ENCODE measurements around the gene ANKRD40CL. TPM values are rescaled to one million over a fixed set of nuclear protein-coding genes. Genes with fewer than 3 reads are reported as not detected.

Gene ANKRD40CL
- polyA plus RNA-seq, 1 of the 3 experiments (the other 2 are of a cell fraction) = not detected

DNA sequence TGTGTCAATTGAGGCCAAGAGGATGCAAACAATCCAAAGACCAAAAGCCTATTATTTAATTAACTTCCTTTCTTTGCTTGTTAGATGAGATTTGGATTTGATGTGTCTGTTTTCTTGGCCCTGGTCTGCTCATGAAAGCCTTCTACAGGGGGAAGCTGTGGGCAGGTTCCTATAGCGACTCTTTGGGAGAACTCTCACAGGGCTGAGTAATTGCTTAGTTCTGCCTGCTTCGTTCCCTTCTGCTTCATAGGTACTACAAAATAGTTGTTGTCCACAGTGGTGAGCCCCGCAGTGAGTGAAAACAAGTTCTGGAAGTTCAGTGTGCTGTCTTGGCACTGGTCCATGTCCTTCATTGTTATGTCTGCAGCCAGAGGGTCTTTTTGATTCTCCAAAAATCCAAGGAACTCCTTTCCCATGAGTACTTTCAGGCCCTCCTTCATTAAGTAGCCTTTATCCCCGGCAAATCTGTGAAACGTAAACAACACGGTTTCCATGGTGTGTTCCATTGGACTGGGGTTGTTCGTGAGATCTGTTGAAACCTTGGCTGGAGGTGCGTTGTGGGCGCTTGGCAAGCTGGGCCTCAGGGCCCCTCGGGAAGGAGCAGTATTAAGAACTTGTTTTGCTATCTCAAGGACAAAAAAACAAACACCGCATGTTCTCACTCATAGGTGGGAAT is 30.0 kb upstream of the ANKRD40CL start:
- H3K4me3 ChIP-seq (ENCODE audit: low read depth in 2 of 2, low read length in 1 of 2) = no peak overlapping the region
- ChIA-PET CTCF (interaction anchor here (0.6 to 8.9 kb wide), 7 partner anchors 13 to 318 kb away, joined by 3 to 95 read pairs (median 5); partner anchors contain the start of gene RSAD1), POLR2A (no interaction called here)
- H3K27ac ChIP-seq (ENCODE audit: low read depth in 2 of 2, low read length in 1 of 2) = no peak overlapping the region
- H3K4me2 ChIP-seq = no peak overlapping the region
- peaks cover 0 to 7% of the 10 kb centered on the region in 2 experiments; a peak in 1 of 4 replicates for H3K4me1 ChIP-seq (ENCODE audit: control insufficient read depth in 1 of 2, insufficient read depth in 2 of 2, low read depth in 1 of 2, low read length in 1 of 2)
- no peak overlapping the region for H2AFZ ChIP-seq (ENCODE audit: low read depth)
- no peaks in the 10 kb centered on the region for H3K36me3 ChIP-seq (replicated peaks in 1 of 2; ENCODE audit: control insufficient read depth in 1 of 2, insufficient read depth in 2 of 2, low read length in 1 of 2)
- TF ChIP-seq CHD2 (IDR thresholded peaks at IDR 0.05; ENCODE audit: low read length, partially characterized antibody) (no peak), TEAD4 (IDR thresholded peaks at IDR 0.05; ENCODE audit: borderline replicate concordance, insufficient read depth) (no peak), FOXM1 (IDR thresholded peaks at IDR 0.05; ENCODE audit: low read depth) (no peak), TCF12 (IDR thresholded peaks at IDR 0.05) (no peak), GABPA (IDR thresholded peaks at IDR 0.05; ENCODE audit: low read depth) (no peak), NFIC (IDR thresholded peaks at IDR 0.05; ENCODE audit: borderline replicate concordance) (no peak), FOSL2 (IDR thresholded peaks at IDR 0.05; ENCODE audit: borderline replicate concordance, low read depth) (no peak), RCOR1 (IDR thresholded peaks at IDR 0.05; ENCODE audit: low read length) (no peak), RFX5 (IDR thresholded peaks at IDR 0.05; ENCODE audit: low read length) (no peak)
- TF ChIP-seq, protein P1, sequence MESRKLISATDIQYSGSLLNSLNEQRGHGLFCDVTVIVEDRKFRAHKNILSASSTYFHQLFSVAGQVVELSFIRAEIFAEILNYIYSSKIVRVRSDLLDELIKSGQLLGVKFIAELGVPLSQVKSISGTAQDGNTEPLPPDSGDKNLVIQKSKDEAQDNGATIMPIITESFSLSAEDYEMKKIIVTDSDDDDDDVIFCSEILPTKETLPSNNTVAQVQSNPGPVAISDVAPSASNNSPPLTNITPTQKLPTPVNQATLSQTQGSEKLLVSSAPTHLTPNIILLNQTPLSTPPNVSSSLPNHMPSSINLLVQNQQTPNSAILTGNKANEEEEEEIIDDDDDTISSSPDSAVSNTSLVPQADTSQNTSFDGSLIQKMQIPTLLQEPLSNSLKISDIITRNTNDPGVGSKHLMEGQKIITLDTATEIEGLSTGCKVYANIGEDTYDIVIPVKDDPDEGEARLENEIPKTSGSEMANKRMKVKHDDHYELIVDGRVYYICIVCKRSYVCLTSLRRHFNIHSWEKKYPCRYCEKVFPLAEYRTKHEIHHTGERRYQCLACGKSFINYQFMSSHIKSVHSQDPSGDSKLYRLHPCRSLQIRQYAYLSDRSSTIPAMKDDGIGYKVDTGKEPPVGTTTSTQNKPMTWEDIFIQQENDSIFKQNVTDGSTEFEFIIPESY (IDR thresholded peaks at IDR 0.05; ENCODE audit: borderline replicate concordance, low read depth) = no peak
- TF ChIP-seq, protein P2, sequence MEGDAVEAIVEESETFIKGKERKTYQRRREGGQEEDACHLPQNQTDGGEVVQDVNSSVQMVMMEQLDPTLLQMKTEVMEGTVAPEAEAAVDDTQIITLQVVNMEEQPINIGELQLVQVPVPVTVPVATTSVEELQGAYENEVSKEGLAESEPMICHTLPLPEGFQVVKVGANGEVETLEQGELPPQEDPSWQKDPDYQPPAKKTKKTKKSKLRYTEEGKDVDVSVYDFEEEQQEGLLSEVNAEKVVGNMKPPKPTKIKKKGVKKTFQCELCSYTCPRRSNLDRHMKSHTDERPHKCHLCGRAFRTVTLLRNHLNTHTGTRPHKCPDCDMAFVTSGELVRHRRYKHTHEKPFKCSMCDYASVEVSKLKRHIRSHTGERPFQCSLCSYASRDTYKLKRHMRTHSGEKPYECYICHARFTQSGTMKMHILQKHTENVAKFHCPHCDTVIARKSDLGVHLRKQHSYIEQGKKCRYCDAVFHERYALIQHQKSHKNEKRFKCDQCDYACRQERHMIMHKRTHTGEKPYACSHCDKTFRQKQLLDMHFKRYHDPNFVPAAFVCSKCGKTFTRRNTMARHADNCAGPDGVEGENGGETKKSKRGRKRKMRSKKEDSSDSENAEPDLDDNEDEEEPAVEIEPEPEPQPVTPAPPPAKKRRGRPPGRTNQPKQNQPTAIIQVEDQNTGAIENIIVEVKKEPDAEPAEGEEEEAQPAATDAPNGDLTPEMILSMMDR (IDR thresholded peaks at IDR 0.05) = no peak
- TF ChIP-seq, protein P3, sequence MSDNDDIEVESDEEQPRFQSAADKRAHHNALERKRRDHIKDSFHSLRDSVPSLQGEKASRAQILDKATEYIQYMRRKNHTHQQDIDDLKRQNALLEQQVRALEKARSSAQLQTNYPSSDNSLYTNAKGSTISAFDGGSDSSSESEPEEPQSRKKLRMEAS (IDR thresholded peaks at IDR 0.05; ENCODE audit: low read depth) = no peak
- no peaks in the 10 kb centered on the region for H3K79me2 ChIP-seq (ENCODE audit: insufficient read depth)
- no peaks in the 10 kb centered on the region for H3K9me2 ChIP-seq
- H3K9ac ChIP-seq = no peak overlapping the region
- H4K20me1 ChIP-seq (ENCODE audit: insufficient read depth) = no peaks in the 10 kb centered on the region
- DNase-seq = no peak
- 82% methylated on average over 11 of the region's 11 CpGs for WGBS (ENCODE audit: low lambda C conversion rate)
- H3K27me3 ChIP-seq (ENCODE audit: insufficient read depth) = no peaks in the 10 kb centered on the region
- H3K9me3 ChIP-seq = no peaks in the 10 kb centered on the region
- no peaks in the 10 kb centered on the region for H3F3A ChIP-seq (replicated peaks; ENCODE audit: insufficient read depth)

DNA sequence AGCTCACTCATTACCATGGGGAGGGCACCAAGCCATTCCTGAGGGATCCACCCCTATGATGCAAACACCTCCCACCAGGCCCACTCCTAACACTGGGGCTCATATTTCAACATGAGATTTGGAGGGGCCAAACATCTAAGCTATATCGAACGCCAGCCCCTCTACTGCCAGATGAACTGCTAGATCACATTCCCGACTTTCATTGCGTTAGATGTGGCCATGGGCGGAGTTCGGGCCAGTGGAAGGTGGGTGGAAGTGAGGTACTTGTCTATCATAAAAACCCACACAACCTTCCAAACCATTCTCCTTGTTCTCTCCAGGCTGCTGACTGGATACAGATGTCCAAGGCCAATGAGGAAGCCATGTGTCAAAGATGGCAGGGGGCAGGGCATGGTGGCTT is 27.0 kb upstream of the ANKRD40CL start:
- H3K4me3 ChIP-seq (ENCODE audit: low read depth in 2 of 2, low read length in 1 of 2) = no peak overlapping the region
- H3K79me2 ChIP-seq (ENCODE audit: insufficient read depth) = no peaks in the 10 kb centered on the region
- H3K27ac ChIP-seq (ENCODE audit: low read depth in 2 of 2, low read length in 1 of 2) = no peak overlapping the region
- no peak for DNase-seq
- peaks cover 0 to 7% of the 10 kb centered on the region in 2 experiments; a peak in 1 of 4 replicates for H3K4me1 ChIP-seq (ENCODE audit: control insufficient read depth in 1 of 2, insufficient read depth in 2 of 2, low read depth in 1 of 2, low read length in 1 of 2)
- no peaks in the 10 kb centered on the region for H3K27me3 ChIP-seq (ENCODE audit: insufficient read depth)
- no peak overlapping the region for H3K9ac ChIP-seq
- no peaks in the 10 kb centered on the region for H3K9me2 ChIP-seq
- no peaks in the 10 kb centered on the region for H3F3A ChIP-seq (replicated peaks; ENCODE audit: insufficient read depth)
- H4K20me1 ChIP-seq (ENCODE audit: insufficient read depth) = no peaks in the 10 kb centered on the region
- POLR2A ChIA-PET = no interaction called here
- H3K4me2 ChIP-seq = no peak overlapping the region
- 91% methylated on average over 6 of the region's 6 CpGs for WGBS (ENCODE audit: low lambda C conversion rate)
- H3K36me3 ChIP-seq (replicated peaks in 1 of 2; ENCODE audit: control insufficient read depth in 1 of 2, insufficient read depth in 2 of 2, low read length in 1 of 2) = no peaks in the 10 kb centered on the region
- H3K9me3 ChIP-seq = no peaks in the 10 kb centered on the region
- H2AFZ ChIP-seq (ENCODE audit: low read depth) = no peak overlapping the region
- CTCF ChIA-PET = interaction anchor here (1.0 to 8.9 kb wide), 4 partner anchors 10 to 40 kb away, joined by 3 to 95 read pairs (median 6); no protein-coding TSS in a partner anchor
- TF ChIP-seq NFIC (IDR thresholded peaks at IDR 0.05; ENCODE audit: borderline replicate concordance) = no peak
- TF ChIP-seq RCOR1 (IDR thresholded peaks at IDR 0.05; ENCODE audit: low read length) = no peak
- no peak for TF ChIP-seq SIN3A (IDR thresholded peaks at IDR 0.05; ENCODE audit: borderline replicate concordance, low read depth, low read length)
- no peak for TF ChIP-seq MEF2A (IDR thresholded peaks at IDR 0.05; ENCODE audit: borderline replicate concordance, low read depth)
- no peak for TF ChIP-seq FOSL2 (IDR thresholded peaks at IDR 0.05; ENCODE audit: borderline replicate concordance, low read depth)
- no peak for TF ChIP-seq ELF1 (IDR thresholded peaks at IDR 0.05)
- TF ChIP-seq, protein P4, sequence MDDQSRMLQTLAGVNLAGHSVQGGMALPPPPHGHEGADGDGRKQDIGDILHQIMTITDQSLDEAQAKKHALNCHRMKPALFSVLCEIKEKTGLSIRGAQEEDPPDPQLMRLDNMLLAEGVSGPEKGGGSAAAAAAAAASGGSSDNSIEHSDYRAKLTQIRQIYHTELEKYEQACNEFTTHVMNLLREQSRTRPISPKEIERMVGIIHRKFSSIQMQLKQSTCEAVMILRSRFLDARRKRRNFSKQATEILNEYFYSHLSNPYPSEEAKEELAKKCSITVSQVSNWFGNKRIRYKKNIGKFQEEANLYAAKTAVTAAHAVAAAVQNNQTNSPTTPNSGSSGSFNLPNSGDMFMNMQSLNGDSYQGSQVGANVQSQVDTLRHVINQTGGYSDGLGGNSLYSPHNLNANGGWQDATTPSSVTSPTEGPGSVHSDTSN (IDR thresholded peaks at IDR 0.05) = no peak
- no peak for TF ChIP-seq SMC3 (IDR thresholded peaks at IDR 0.05; ENCODE audit: low read depth, low read length)
- TF ChIP-seq, protein P3 (IDR thresholded peaks at IDR 0.05; ENCODE audit: low read depth) = no peak
- TF ChIP-seq YY1 (IDR thresholded peaks at IDR 0.05; ENCODE audit: low read depth) = no peak
- TF ChIP-seq EZH2phosphoT487 (IDR thresholded peaks at IDR 0.05; ENCODE audit: borderline replicate concordance, low read depth) = no peak
- no peak for TF ChIP-seq POLR2AphosphoS5 (IDR thresholded peaks at IDR 0.05; ENCODE audit: low read depth, low read length)
- no peak for TF ChIP-seq GABPA (IDR thresholded peaks at IDR 0.05; ENCODE audit: low read depth)
- no peak for TF ChIP-seq FOXM1 (IDR thresholded peaks at IDR 0.05; ENCODE audit: low read depth)
- TF ChIP-seq CHD2 (IDR thresholded peaks at IDR 0.05; ENCODE audit: low read length, partially characterized antibody) = no peak
- TF ChIP-seq NRF1 (IDR thresholded peaks at IDR 0.05; ENCODE audit: low read depth, low read length) = no peak
- no peak for TF ChIP-seq JUND (IDR thresholded peaks at IDR 0.05)
- TF ChIP-seq MXI1 (IDR thresholded peaks at IDR 0.05; ENCODE audit: low read depth, low read length) = no peak
